MM.1S (cell line): ENCODE measurements around the gene PER2.

Experiments used
- CTCF ChIP-seq: fragments of 300-600 bp; sonication (generic); IDR thresholded peaks from 2 replicates; pipeline ENCODE4 v1.5.1; 2016; ENCODE audit warnings: antibody characterized with exemption, low read length, mixed read lengths
- EZH2 ChIP-seq: fragments of 300-600 bp; sonication (generic); optimal IDR thresholded peaks from 2 replicates; pipeline ENCODE3; 2017; ENCODE audit warnings: low read depth, mild to moderate bottlenecking, antibody characterized with exemption, low read length, mixed read lengths

GRCh38 chr2:238242731-238243495, 45.5 kb downstream of the PER2 start:
- TF ChIP-seq CTCF (no peak), EZH2 (no peak)
